Measurements from ENCODE around the gene CCDC39. TPM values are rescaled to one million over a fixed set of nuclear protein-coding genes. Genes with fewer than 3 reads are reported as not detected.

CCDC39 gene
- total RNA-seq, 1 experiment from 2014 or later = not detected

GRCh38 chr3:180680097-180680430, 775 bp upstream of the CCDC39 start:
- H3K4me1 ChIP-seq = no peaks in the 10 kb centered on the region
- no TSS peak for BruUV-seq (replicated peaks)
- peaks cover 11% of the 10 kb centered on the region for H3K27me3 Mint-ChIP-seq (ENCODE audit: insufficient read depth, unreplicated experiment)
- no peaks in the 10 kb centered on the region for H3K4me1 Mint-ChIP-seq (ENCODE audit: low read depth, unreplicated experiment)
- no peaks in the 10 kb centered on the region for H3K27me3 ChIP-seq (replicated peaks; ENCODE audit: control insufficient read depth, insufficient read depth, low read length)
- no peaks in the 10 kb centered on the region for H3K9me3 ChIP-seq
- H3K9me3 Mint-ChIP-seq (ENCODE audit: unreplicated experiment) = no peaks in the 10 kb centered on the region
- no peaks in the 10 kb centered on the region for H3K36me3 ChIP-seq (ENCODE audit: control insufficient read depth, insufficient read depth, low read length)
- intact Hi-C loops (cut with micrococcal nuclease; ENCODE audit: unreplicated experiment) = no loop called here
- peak overlapping the region; percentile 49 for H3K4me3 ChIP-seq (ENCODE audit: low read depth, low read length)
- DNase-seq = peak; percentile 29 to 34
- POLR2A ChIA-PET = no interaction called here
- CTCF ChIA-PET = no interaction called here
- peak overlapping the region; percentile 72 for H3K4me3 Mint-ChIP-seq (ENCODE audit: unreplicated experiment)
- no peaks in the 10 kb centered on the region for H3K36me3 Mint-ChIP-seq (ENCODE audit: insufficient read depth, unreplicated experiment)
- peak; percentile 34 to 49 for TF ChIP-seq CTCF (IDR thresholded peaks at IDR 0.05; ENCODE audit: insufficient read depth in 1 of 2, low read depth in 1 of 2, low read length in 1 of 2, severe bottlenecking in 1 of 2, unreplicated experiment in 1 of 2)
- peak overlapping the region; percentile 54 for H3K27ac Mint-ChIP-seq (ENCODE audit: unreplicated experiment)

- TF ChIP-seq CTCF (IDR thresholded peaks at IDR 0.05; ENCODE audit: insufficient read depth in 1 of 2, low read depth in 1 of 2, low read length in 1 of 2, severe bottlenecking in 1 of 2, unreplicated experiment in 1 of 2) = no peak
- Histone ChIP-seq H3K4me1 (no peaks in the 10 kb centered on the region), H3K9me3 (no peaks in the 10 kb centered on the region), H3K27me3 (replicated peaks; ENCODE audit: control insufficient read depth, insufficient read depth, low read length) (no peaks in the 10 kb centered on the region), H3K4me3 (ENCODE audit: low read depth, low read length) (no peak overlapping the region), H3K36me3 (ENCODE audit: control insufficient read depth, insufficient read depth, low read length) (no peaks in the 10 kb centered on the region)
- H3K27me3 Mint-ChIP-seq (ENCODE audit: insufficient read depth, unreplicated experiment) = peaks cover 5% of the 10 kb centered on the region
- intact Hi-C loops (cut with micrococcal nuclease; ENCODE audit: unreplicated experiment) = loop anchor here (2.0 kb wide), 1 partner anchor 75 kb away; the partner anchor contains the start of gene TTC14
- BruUV-seq (replicated peaks) = no TSS peak
- H3K4me1 Mint-ChIP-seq (ENCODE audit: low read depth, unreplicated experiment) = no peaks in the 10 kb centered on the region
- no peak overlapping the region for H3K27ac Mint-ChIP-seq (ENCODE audit: unreplicated experiment)
- no peaks in the 10 kb centered on the region for H3K36me3 Mint-ChIP-seq (ENCODE audit: insufficient read depth, unreplicated experiment)
- H3K4me3 Mint-ChIP-seq (ENCODE audit: unreplicated experiment) = no peak overlapping the region
- DNase-seq = no peak
- ChIA-PET CTCF (no interaction called here), POLR2A (no interaction called here)
- H3K9me3 Mint-ChIP-seq (ENCODE audit: unreplicated experiment) = no peaks in the 10 kb centered on the region
Measured at GRCh38 chr3:180678231-180678630, 1.1 kb downstream of the CCDC39 start.

GRCh38 chr3:180661444-180661843, 17.8 kb downstream of the CCDC39 start:
- H3K9me3 ChIP-seq = no peaks in the 10 kb centered on the region
- Mint-ChIP-seq H3K27ac (ENCODE audit: unreplicated experiment) (no peak overlapping the region), H3K27me3 (ENCODE audit: insufficient read depth, unreplicated experiment) (peaks cover 3% of the 10 kb centered on the region), H3K4me3 (ENCODE audit: unreplicated experiment) (no peak overlapping the region), H3K36me3 (ENCODE audit: insufficient read depth, unreplicated experiment) (no peaks in the 10 kb centered on the region), H3K4me1 (ENCODE audit: low read depth, unreplicated experiment) (no peaks in the 10 kb centered on the region), H3K9me3 (ENCODE audit: unreplicated experiment) (no peaks in the 10 kb centered on the region)
- intact Hi-C loops (cut with micrococcal nuclease; ENCODE audit: unreplicated experiment) = no loop called here
- H3K27me3 ChIP-seq (replicated peaks; ENCODE audit: control insufficient read depth, insufficient read depth, low read length) = no peaks in the 10 kb centered on the region
- no peak overlapping the region for H3K4me3 ChIP-seq (ENCODE audit: low read depth, low read length)
- ChIA-PET CTCF (no interaction called here), POLR2A (no interaction called here)
- no peaks in the 10 kb centered on the region for H3K36me3 ChIP-seq (ENCODE audit: control insufficient read depth, insufficient read depth, low read length)
- BruUV-seq (replicated peaks) = no TSS peak
- no peak for DNase-seq
- no peak for TF ChIP-seq CTCF (IDR thresholded peaks at IDR 0.05; ENCODE audit: insufficient read depth in 1 of 2, low read depth in 1 of 2, low read length in 1 of 2, severe bottlenecking in 1 of 2, unreplicated experiment in 1 of 2)
- no peaks in the 10 kb centered on the region for H3K4me1 ChIP-seq

Measured in Caco-2 (cell line).